Measurements from ENCODE around the gene SORL1. TPM values are rescaled to one million over a fixed set of nuclear protein-coding genes. Genes with fewer than 3 reads are reported as not detected.

The SORL1 gene
- total RNA-seq, 1 experiment from 2014 or later: 6.1 TPM

- no TSS peak for BruUV-seq (replicated peaks)
- Mint-ChIP-seq H3K36me3 (ENCODE audit: insufficient read depth, unreplicated experiment) (no peaks in the 10 kb centered on the region), H3K27me3 (ENCODE audit: unreplicated experiment) (no peaks in the 10 kb centered on the region), H3K27ac (ENCODE audit: unreplicated experiment) (no peak overlapping the region), H3K9me3 (ENCODE audit: low read depth, unreplicated experiment) (no peaks in the 10 kb centered on the region), H3K4me3 (ENCODE audit: low read depth, unreplicated experiment) (no peak overlapping the region), H3K4me1 (ENCODE audit: low read depth, unreplicated experiment) (no peaks in the 10 kb centered on the region)
- intact Hi-C loops (cut with micrococcal nuclease; ENCODE audit: unreplicated experiment): no loop called here
- DNase-seq: no peak
- no peak for TF ChIP-seq CTCF (IDR thresholded peaks at IDR 0.05; ENCODE audit: unreplicated experiment)
- CTCF ChIA-PET: no interaction called here
Observed at GRCh38 chr11:121458551-121458950, 6.4 kb downstream of the SORL1 start.

GRCh38 chr11:121459413-121460017, 7.4 kb downstream of the SORL1 start:
- intact Hi-C loops (cut with micrococcal nuclease; ENCODE audit: unreplicated experiment): loop anchor here (10.0 kb wide), 2 partner anchors 95 to 135 kb away; no protein-coding TSS in a partner anchor
- CTCF ChIA-PET: no interaction called here

GRCh38 chr11:121460941-121461514, 8.9 kb downstream of the SORL1 start:
- H3K36me3 Mint-ChIP-seq (ENCODE audit: insufficient read depth, unreplicated experiment): no peaks in the 10 kb centered on the region
- intact Hi-C loops (cut with micrococcal nuclease; ENCODE audit: unreplicated experiment): loop anchor here (10.0 kb wide), 2 partner anchors 94 to 136 kb away; no protein-coding TSS in a partner anchor
- H3K4me3 Mint-ChIP-seq (ENCODE audit: low read depth, unreplicated experiment): no peak overlapping the region
- CTCF ChIA-PET: no interaction called here
- no peak overlapping the region for H3K27ac Mint-ChIP-seq (ENCODE audit: unreplicated experiment)
- BruUV-seq (replicated peaks): no TSS peak
- no peaks in the 10 kb centered on the region for H3K9me3 Mint-ChIP-seq (ENCODE audit: low read depth, unreplicated experiment)
- no peak for TF ChIP-seq CTCF (IDR thresholded peaks at IDR 0.05; ENCODE audit: unreplicated experiment)
- no peaks in the 10 kb centered on the region for H3K27me3 Mint-ChIP-seq (ENCODE audit: unreplicated experiment)
- peaks cover 14% of the 10 kb centered on the region for H3K4me1 Mint-ChIP-seq (ENCODE audit: low read depth, unreplicated experiment)
- no peak for DNase-seq

More at GRCh38 chr11:121459413-121460017, 7.4 kb downstream of the SORL1 start:
- H3K27me3 Mint-ChIP-seq (ENCODE audit: unreplicated experiment): no peaks in the 10 kb centered on the region
- no peaks in the 10 kb centered on the region for H3K4me1 Mint-ChIP-seq (ENCODE audit: low read depth, unreplicated experiment)
- no peak overlapping the region for H3K27ac Mint-ChIP-seq (ENCODE audit: unreplicated experiment)
- H3K36me3 Mint-ChIP-seq (ENCODE audit: insufficient read depth, unreplicated experiment): no peaks in the 10 kb centered on the region
- H3K4me3 Mint-ChIP-seq (ENCODE audit: low read depth, unreplicated experiment): no peak overlapping the region
- no peaks in the 10 kb centered on the region for H3K9me3 Mint-ChIP-seq (ENCODE audit: low read depth, unreplicated experiment)
- no peak for DNase-seq
- BruUV-seq (replicated peaks): no TSS peak
- TF ChIP-seq CTCF (IDR thresholded peaks at IDR 0.05; ENCODE audit: unreplicated experiment): no peak

GRCh38 chr11:121461843-121462242, 9.7 kb downstream of the SORL1 start:
- H3K4me1 Mint-ChIP-seq (ENCODE audit: low read depth, unreplicated experiment): peaks cover 19% of the 10 kb centered on the region
- no peak overlapping the region for H3K27ac Mint-ChIP-seq (ENCODE audit: unreplicated experiment)
- no peaks in the 10 kb centered on the region for H3K36me3 Mint-ChIP-seq (ENCODE audit: insufficient read depth, unreplicated experiment)
- TF ChIP-seq CTCF (IDR thresholded peaks at IDR 0.05; ENCODE audit: unreplicated experiment): no peak
- no peaks in the 10 kb centered on the region for H3K9me3 Mint-ChIP-seq (ENCODE audit: low read depth, unreplicated experiment)
- DNase-seq: no peak
- H3K27me3 Mint-ChIP-seq (ENCODE audit: unreplicated experiment): no peaks in the 10 kb centered on the region
- no peak overlapping the region for H3K4me3 Mint-ChIP-seq (ENCODE audit: low read depth, unreplicated experiment)
- intact Hi-C loops (cut with micrococcal nuclease; ENCODE audit: unreplicated experiment): loop anchor here (10.0 kb wide), 2 partner anchors 93 to 137 kb away; no protein-coding TSS in a partner anchor
- no TSS peak for BruUV-seq (replicated peaks)
- CTCF ChIA-PET: no interaction called here

All from Calu3 (cell line).